ENCODE results near the gene CX3CR1. TPM values are rescaled to one million over a fixed set of nuclear protein-coding genes. Genes with fewer than 3 reads are reported as not detected.

Gene CX3CR1
- total RNA-seq, 1 experiment from 2014 or later = not detected

DNA sequence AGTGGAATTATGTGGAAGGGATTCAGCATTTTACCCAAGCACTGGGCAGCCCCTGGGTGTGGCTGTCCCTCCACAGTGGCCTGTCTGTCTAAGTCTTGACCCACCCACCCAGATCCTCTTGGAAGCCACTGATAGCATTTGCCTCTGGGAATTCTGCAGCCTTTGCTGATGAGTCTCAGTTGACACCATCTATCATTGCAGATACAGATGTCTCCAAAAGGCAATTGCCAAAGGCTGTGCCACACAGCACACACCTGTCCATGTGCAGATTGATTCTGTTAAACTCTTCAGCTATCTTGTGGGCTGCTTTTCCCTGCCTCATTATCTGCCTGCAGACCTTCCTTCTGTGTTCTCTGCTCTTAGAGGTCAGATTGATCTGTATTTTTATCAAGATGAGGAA, 18.1 kb downstream of the CX3CR1 start:
- CTCF ChIA-PET = no interaction called here
- Mint-ChIP-seq H3K36me3 (ENCODE audit: insufficient read depth, unreplicated experiment) (no peaks in the 10 kb centered on the region), H3K4me3 (ENCODE audit: low read depth, unreplicated experiment) (no peak overlapping the region), H3K9me3 (ENCODE audit: low read depth, unreplicated experiment) (no peaks in the 10 kb centered on the region), H3K27ac (ENCODE audit: unreplicated experiment) (no peak overlapping the region), H3K4me1 (ENCODE audit: low read depth, unreplicated experiment) (peaks cover 6% of the 10 kb centered on the region), H3K27me3 (ENCODE audit: unreplicated experiment) (peaks cover 81% of the 10 kb centered on the region)
- TF ChIP-seq, protein P1, sequence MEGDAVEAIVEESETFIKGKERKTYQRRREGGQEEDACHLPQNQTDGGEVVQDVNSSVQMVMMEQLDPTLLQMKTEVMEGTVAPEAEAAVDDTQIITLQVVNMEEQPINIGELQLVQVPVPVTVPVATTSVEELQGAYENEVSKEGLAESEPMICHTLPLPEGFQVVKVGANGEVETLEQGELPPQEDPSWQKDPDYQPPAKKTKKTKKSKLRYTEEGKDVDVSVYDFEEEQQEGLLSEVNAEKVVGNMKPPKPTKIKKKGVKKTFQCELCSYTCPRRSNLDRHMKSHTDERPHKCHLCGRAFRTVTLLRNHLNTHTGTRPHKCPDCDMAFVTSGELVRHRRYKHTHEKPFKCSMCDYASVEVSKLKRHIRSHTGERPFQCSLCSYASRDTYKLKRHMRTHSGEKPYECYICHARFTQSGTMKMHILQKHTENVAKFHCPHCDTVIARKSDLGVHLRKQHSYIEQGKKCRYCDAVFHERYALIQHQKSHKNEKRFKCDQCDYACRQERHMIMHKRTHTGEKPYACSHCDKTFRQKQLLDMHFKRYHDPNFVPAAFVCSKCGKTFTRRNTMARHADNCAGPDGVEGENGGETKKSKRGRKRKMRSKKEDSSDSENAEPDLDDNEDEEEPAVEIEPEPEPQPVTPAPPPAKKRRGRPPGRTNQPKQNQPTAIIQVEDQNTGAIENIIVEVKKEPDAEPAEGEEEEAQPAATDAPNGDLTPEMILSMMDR (IDR thresholded peaks at IDR 0.05; ENCODE audit: unreplicated experiment) = no peak
- no peak for DNase-seq
- intact Hi-C loops (cut with micrococcal nuclease; ENCODE audit: unreplicated experiment) = loop anchor here (1.0 kb wide), 1 partner anchor 135 kb away; no protein-coding TSS in a partner anchor
- no TSS peak for BruUV-seq (replicated peaks)

DNA sequence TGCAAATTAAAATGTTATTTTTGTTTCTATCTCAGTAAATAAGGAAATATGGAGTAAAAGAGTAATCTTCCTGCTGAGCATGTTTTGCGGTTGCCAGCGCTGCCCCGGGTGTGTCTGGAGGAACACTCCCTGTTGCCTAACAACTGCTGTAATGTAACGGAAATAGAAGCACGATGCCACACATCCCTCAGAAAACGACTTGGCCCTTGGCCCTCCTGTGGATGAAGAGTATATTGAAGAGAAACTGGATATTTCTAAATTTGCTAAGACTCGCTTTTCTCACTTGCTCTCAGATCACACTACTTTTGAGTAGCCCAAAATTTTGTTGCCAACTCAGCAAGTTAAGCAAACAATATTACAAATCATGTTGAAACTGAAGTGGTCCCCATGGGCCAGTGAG, 18.9 kb downstream of the CX3CR1 start:
- intact Hi-C loops (cut with micrococcal nuclease; ENCODE audit: unreplicated experiment) = loop anchor here (1.0 kb wide), 1 partner anchor 135 kb away; no protein-coding TSS in a partner anchor
- TF ChIP-seq, protein P1 (IDR thresholded peaks at IDR 0.05; ENCODE audit: unreplicated experiment) = no peak
- no TSS peak for BruUV-seq (replicated peaks)
- no peaks in the 10 kb centered on the region for H3K9me3 Mint-ChIP-seq (ENCODE audit: low read depth, unreplicated experiment)
- no peaks in the 10 kb centered on the region for H3K36me3 Mint-ChIP-seq (ENCODE audit: insufficient read depth, unreplicated experiment)
- DNase-seq = peak; percentile 78
- H3K27me3 Mint-ChIP-seq (ENCODE audit: unreplicated experiment) = peaks cover 82% of the 10 kb centered on the region
- no peak overlapping the region for H3K4me3 Mint-ChIP-seq (ENCODE audit: low read depth, unreplicated experiment)
- CTCF ChIA-PET = no interaction called here
- peaks cover 6% of the 10 kb centered on the region for H3K4me1 Mint-ChIP-seq (ENCODE audit: low read depth, unreplicated experiment)
- H3K27ac Mint-ChIP-seq (ENCODE audit: unreplicated experiment) = peak overlapping the region; percentile 48

DNA sequence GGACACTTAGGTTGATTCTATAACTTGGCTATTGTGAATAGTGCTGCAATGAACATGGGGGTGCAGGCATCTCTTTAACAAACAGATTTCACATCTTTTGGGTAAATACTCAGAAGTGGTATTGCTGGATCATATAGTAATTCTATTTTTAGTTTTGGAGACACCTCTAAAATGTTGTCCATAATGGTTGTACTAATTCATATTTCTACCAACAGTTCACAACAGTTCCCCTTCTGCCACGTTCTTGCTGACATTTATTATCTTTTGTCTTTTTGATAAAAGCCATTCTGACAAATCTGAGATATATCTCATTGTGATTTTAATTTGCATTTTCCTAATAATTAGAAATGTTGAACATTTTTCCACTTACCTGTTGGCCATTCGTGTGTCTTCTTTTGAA, 19.5 kb downstream of the CX3CR1 start:
- H3K4me3 Mint-ChIP-seq (ENCODE audit: low read depth, unreplicated experiment) = no peak overlapping the region
- no peaks in the 10 kb centered on the region for H3K36me3 Mint-ChIP-seq (ENCODE audit: insufficient read depth, unreplicated experiment)
- no TSS peak for BruUV-seq (replicated peaks)
- intact Hi-C loops (cut with micrococcal nuclease; ENCODE audit: unreplicated experiment) = no loop called here
- peaks cover 82% of the 10 kb centered on the region for H3K27me3 Mint-ChIP-seq (ENCODE audit: unreplicated experiment)
- no peaks in the 10 kb centered on the region for H3K9me3 Mint-ChIP-seq (ENCODE audit: low read depth, unreplicated experiment)
- TF ChIP-seq, protein P1 (IDR thresholded peaks at IDR 0.05; ENCODE audit: unreplicated experiment) = no peak
- H3K27ac Mint-ChIP-seq (ENCODE audit: unreplicated experiment) = no peak overlapping the region
- H3K4me1 Mint-ChIP-seq (ENCODE audit: low read depth, unreplicated experiment) = peaks cover 6% of the 10 kb centered on the region
- DNase-seq = no peak
- CTCF ChIA-PET = no interaction called here

DNA sequence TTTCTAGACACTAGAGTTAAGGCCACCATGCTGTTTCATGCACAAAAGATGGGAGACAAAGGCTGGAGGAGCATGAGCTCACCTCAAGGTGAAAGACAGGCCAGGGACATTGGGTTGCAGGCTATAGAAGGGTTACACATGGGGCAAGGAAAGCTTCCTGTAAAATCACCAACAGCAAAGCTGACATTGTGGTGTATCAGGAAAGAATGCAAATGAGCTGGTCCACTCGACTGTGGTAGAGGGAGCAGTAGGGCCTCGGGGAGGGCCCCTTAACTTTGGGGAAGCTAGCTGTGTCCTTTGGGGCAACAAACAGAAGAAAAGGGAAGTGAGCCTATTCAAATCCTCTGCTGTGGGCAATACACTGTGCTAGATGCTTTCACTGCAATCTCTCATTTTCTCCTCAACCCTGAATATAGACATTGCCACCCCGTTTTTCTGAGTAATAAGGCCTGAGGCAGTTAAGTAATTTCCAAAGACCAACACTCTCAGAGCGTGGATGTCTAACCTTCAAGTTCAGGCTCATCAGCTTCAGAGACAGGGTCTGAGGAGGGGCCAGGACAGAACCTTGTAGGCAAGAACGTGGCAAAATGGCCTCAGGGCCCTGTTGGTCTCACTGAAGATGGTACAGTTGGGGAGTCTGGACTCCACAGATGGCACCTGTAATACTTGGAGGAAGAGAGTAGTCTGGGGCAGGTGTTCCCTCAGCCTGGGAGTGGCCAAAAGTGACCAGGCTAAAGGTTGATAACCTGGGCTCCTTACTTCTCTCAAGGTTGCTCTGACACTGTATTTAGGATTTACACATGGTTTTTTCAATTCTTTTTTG, 24.1 kb downstream of the CX3CR1 start:
- H3K4me3 Mint-ChIP-seq (ENCODE audit: low read depth, unreplicated experiment) = no peak overlapping the region
- H3K9me3 Mint-ChIP-seq (ENCODE audit: low read depth, unreplicated experiment) = no peaks in the 10 kb centered on the region
- TF ChIP-seq, protein P1 (IDR thresholded peaks at IDR 0.05; ENCODE audit: unreplicated experiment) = no peak
- BruUV-seq (replicated peaks) = no TSS peak
- intact Hi-C loops (cut with micrococcal nuclease; ENCODE audit: unreplicated experiment) = no loop called here
- H3K27ac Mint-ChIP-seq (ENCODE audit: unreplicated experiment) = no peak overlapping the region
- no peaks in the 10 kb centered on the region for H3K36me3 Mint-ChIP-seq (ENCODE audit: insufficient read depth, unreplicated experiment)
- H3K4me1 Mint-ChIP-seq (ENCODE audit: low read depth, unreplicated experiment) = peaks cover under 1% of the 10 kb centered on the region
- no peak for DNase-seq
- CTCF ChIA-PET = no interaction called here
- peaks cover 90% of the 10 kb centered on the region for H3K27me3 Mint-ChIP-seq (ENCODE audit: unreplicated experiment)

Data from Calu3 (cell line).